Measurements from ENCODE around the gene PLGLB2.
"Not testable (repeated sequence)": the region's sequence is repeated elsewhere in the genome, so short reads cannot be mapped to it uniquely, and the experiment has no call there.

PLGLB2 gene

DNA sequence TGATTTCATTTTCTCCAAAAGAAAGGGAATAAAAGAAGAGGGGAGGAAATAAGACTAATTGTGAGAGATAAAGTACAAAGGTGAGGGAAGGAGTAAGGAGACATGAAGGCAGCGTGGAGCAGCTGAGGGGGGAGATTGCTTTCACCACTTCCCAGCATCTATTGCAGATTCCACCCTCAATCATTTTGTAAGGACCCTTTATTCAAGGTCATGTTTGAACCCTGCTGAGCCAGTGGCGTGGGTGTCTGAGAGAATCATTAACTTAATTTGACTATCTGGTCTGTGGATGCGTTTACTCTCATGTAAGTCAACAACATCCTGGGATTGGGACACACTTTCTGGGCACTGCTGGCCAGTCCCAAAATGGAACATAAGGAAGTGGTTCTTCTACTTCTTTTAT, at the start of gene PLGLB2:
TSS of gene PLGLB2 (plus strand) at position 297 of the 400 bp plus-strand sequence. CDS start at position 364, 67 bp downstream.
- not testable (repeated sequence) for DNase-seq (ENCODE audit: low read depth in 2 of 2)

DNA sequence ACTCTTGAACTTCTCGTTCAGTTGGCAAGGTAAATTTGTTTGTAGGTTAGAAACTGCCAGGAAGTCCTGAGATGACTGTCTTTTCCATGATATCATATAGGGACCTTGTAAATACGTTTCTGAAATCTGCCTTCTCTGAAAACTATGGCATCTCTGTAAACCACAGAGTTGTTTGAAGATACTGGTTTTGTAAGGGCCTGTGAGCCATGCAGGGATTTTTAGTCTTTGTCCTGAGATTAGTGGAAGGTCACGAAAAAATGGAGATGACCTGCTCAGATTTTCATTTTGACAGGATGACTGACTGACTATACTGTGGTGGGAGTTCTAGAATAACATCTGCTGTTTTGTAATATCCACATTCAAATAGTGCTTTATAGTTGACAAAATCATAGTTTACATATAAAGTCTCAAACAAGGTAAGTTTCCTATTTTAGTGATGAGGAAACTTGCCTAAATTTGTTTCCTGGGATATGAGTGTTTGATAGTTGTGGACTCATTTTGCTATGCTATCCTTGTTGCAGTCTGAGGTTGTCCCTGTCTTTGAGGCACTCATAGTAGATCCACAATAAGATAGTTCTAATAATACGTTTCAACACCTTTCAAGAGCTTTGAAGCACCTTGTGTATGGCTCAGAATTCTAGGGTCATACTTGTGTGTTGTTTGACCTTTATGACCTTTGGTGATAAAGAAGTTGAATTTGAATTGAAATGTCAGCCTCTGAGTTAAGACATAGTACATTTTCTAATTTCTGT, 43.1 kb upstream of the PLGLB2 start:
- DNase-seq (ENCODE audit: low read depth in 2 of 2): not testable (repeated sequence)

- not testable (repeated sequence) for DNase-seq (ENCODE audit: low read depth in 2 of 2)
Measured at GRCh38 chr2:87708368-87708767, 39.5 kb upstream of the PLGLB2 start.

DNA sequence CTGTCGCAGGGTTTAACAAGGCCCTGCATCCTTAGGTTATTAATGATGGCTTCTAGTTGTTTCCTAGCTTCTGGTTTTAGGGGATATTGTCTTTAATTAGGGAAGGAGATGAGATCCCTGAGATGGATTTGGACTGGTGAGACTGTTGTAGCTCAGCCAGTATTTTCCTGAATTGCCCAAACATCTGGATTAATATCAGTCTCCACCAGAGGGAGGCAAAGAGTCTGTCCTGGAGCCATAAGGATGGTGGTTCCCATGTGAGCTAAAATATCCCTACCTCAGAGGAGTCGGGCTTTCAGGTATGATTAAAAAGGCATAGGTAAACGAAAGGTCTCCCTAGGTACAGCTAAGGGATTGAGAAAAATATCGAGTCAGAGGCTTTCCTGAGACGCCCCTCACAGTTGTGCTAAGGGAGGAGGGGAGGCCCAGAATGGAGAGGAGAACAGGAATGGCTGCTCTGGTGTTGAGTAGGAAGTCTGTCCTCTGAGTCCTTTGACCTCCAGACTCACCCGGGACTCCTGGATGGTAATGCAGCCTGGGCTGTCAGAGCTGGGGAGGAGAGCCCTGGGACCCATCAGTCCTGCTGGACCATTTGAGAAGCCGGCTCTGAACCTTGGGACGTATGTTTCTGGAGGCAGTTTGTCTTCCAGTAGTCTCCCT, 19.8 kb upstream of the PLGLB2 start:
- not testable (repeated sequence) for DNase-seq (ENCODE audit: low read depth in 2 of 2)

DNA sequence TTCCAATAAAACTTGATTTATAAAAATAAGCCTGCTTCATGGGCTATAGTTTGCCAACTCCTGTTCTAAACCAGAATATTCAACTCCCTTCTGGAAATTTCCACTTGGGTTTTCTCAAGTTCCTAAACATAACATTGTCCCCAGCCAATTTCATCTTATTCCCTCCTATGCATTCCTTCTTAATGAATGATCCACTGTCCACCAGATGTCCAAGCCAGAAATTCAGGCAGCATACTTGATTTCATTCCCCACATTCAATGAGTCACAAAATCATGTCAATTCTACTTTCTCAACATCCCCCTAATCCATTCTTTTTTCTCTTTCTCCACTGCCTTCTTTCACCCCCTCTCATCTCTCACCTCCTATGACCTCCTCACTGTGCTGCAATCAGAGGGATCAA, 7.0 kb upstream of the PLGLB2 start:
- DNase-seq (ENCODE audit: low read depth in 2 of 2): not testable (repeated sequence)

DNA sequence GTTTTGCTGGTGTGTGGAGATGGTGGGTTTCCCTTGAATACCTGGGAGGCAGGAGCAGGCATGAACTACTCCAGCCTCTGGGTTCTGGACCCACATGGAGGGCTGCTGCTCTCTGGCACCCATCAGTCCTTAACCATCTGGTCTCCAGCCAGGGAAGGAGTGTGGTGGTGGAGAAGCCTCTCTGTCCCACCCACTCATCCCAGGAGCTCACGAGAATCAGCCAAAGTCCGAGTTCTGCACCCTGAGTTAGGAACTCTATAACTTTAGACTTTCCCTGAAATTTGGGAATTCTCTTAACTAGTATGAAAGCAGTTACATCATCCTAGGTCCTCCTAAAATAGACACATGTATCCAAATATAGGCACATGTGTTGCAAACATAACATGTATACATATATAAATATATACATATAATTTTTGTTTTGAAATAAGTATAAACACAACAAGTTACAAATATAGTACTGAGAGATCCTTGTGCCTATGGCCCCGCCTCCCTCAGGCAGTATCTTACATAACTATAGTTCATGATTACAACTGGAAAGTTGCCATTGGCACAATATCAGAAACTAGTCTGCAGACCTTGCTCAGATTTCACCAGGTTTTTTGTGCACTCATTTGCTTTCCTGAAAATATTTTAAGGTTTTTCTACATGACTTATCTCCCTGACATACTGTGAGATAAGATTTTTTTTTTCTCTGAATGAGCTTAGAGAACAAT, 5.3 kb upstream of the PLGLB2 start:
- not testable (repeated sequence) for DNase-seq (ENCODE audit: low read depth in 2 of 2)

DNA sequence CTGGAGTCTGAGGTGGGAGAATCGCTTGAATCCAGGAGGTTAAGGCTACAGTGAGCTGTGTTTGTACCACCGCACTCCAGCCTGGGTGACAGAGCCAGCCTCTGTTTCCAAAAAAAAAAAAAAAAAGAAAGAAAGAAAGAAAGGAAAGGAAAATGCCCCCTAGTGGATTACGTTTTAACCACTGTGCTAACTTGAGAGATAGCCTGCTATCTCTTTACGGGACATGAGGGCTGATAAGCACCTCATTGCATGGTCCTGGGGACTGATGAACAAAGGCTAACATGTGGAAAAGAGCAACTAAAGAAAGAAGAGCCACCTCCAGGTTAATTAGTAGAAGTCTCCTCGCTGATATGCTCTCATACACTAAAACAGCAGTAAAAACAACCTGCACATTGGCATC, 4.2 kb upstream of the PLGLB2 start:
- DNase-seq (ENCODE audit: low read depth in 2 of 2): not testable (repeated sequence)

DNA sequence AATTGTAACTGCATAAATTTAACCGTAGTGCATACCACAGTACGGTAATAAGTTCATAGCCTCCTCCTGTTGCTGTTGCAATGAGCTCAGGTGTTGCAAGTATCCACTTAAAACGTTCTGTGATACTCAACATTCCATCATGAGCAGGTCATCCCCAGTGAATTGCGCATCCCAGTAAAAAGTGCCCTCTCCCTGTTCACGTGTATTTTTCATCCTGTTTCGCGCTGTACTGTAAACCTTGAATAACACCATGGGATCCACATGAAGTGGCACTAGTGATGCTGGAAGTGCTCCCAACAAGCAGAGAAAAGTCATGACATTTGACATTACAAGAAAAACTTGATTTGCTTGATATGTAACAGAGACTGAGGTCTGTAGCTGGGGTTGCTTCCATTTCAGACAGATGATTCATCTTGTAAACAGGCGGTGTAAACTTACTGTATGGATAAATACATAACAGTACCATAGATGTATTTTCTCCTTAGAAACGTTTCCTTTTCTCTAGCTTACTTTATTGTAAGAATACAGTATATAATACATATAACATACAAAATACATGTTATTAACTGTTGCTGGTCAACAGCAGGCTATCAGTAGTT, 2.4 kb upstream of the PLGLB2 start:
- DNase-seq (ENCODE audit: low read depth in 2 of 2): not testable (repeated sequence)

DNA sequence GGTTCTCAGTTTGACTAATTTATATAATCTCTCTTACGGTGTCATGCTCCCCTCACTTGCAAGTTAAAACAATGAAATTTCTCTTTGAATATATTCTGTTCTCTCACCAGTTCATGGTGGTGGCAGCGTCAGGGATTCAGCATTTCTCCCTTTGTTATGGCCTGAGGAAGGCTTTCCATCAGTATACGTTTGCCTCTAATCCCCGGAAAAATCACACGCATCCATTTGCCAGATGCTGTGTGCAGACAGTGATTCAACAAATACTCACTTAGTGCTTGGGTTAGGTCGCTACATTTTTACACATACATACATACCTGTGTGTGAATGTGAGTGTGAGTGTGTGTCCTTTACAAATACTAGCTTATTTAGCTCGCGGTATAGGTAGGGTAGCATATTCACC, 637 bp downstream of the PLGLB2 start:
- not testable (repeated sequence) for DNase-seq (ENCODE audit: low read depth in 2 of 2)

DNA sequence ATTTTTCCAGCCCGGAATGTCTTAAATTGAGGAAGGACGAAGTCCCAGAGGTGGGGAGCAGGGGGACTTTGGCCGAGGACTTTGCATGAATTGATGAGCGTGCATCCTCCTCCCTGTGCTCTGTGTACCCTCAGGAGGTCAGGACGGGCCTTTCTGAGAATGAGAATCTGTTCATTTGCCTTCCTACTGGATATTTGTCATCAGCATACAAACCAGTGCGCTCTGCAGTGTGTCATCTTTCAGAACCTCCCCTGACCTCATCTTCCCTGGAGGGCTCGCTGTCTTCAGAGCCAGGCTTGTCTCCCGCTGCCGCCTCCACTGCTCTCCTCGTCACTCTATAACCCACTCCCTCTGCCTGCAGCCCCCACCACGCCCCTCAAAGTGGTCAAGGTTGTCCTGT, 2.7 kb downstream of the PLGLB2 start:
- DNase-seq (ENCODE audit: low read depth in 2 of 2): not testable (repeated sequence)

DNA sequence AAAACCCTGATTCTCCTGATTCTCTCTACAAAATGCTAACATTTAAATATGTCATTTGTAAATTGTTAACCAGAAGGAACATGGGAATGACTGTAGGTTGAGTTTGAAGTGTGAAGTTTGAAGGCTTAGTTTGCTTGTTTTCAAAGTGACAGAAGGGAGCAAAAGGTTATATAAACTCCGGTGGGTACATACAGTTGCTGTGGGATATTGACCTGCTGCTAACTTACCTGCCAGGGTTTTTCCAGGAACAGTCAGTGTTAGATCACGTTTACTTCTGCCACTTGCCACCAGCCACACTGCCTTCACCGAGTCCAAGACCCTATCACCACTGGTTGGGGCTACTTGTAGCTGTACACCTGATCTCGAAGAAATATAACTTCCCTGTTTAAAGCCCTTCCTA, 6.9 kb downstream of the PLGLB2 start:
- DNase-seq (ENCODE audit: low read depth in 2 of 2): not testable (repeated sequence)
